Endothelial cell (in vitro differentiated cells): ENCODE results near the gene NTM. TPM values are rescaled to one million over a fixed set of nuclear protein-coding genes. Genes with fewer than 3 reads are reported as not detected.

ENCODE experiments used
- DNase-seq: peaks from one replicate; pipeline ENCODE4 v3.0.0; 2021; ENCODE audit warnings: low spot score
- H3K27ac Mint-ChIP-seq: one replicate; pipeline ENCODE4 v1.8.0; 2021; ENCODE audit warnings: mixed read lengths, inconsistent platforms; ENCODE audit not compliant: unreplicated experiment
- H3K27me3 Mint-ChIP-seq: one replicate; pipeline ENCODE4 v1.8.0; 2021; ENCODE audit warnings: mild to moderate bottlenecking, moderate library complexity, mixed read lengths, inconsistent platforms; ENCODE audit not compliant: unreplicated experiment
- H3K36me3 Mint-ChIP-seq: one replicate; pipeline ENCODE4 v1.8.0; 2021; ENCODE audit warnings: mild to moderate bottlenecking, low read depth, mixed read lengths, inconsistent platforms; ENCODE audit not compliant: unreplicated experiment
- H3K4me1 Mint-ChIP-seq: one replicate; pipeline ENCODE4 v1.8.0; 2021; ENCODE audit warnings: mild to moderate bottlenecking, mixed read lengths, inconsistent platforms; ENCODE audit not compliant: unreplicated experiment
- H3K4me3 Mint-ChIP-seq: one replicate; pipeline ENCODE4 v1.8.0; 2021; ENCODE audit warnings: mild to moderate bottlenecking, mixed read lengths, inconsistent platforms; ENCODE audit not compliant: unreplicated experiment
- H3K9me3 Mint-ChIP-seq: one replicate; pipeline ENCODE4 v1.8.0; 2021; ENCODE audit warnings: mixed read lengths, inconsistent platforms; ENCODE audit not compliant: unreplicated experiment
- CTCF ChIP-seq: fragments of 200-600 bp; sonication (generic); IDR thresholded peaks from one replicate; pipeline ENCODE4 v1.5.0; 2021; ENCODE audit warnings: antibody characterized with exemption; ENCODE audit not compliant: unreplicated experiment
- total RNA-seq: library from RNA; stranded (reverse); fragmentation: NEBNext Ultra II Directional; extraction: Animal tissue kit (Norgen Biotek cat#: 25700); gene quantifications from one replicate; pipeline ENCODE4 v1.2.1, GENCODE V29; 2021; ENCODE audit not compliant: unreplicated experiment

The NTM gene
- total RNA-seq, 1 donor from 2014 or later, result 3.6 TPM

- DNase-seq, result no peak
- no peak overlapping the region for H3K4me3 Mint-ChIP-seq
- H3K36me3 Mint-ChIP-seq, result no peaks in the 10 kb centered on the region
- peaks cover 1% of the 10 kb centered on the region for H3K27me3 Mint-ChIP-seq
- no peaks in the 10 kb centered on the region for H3K9me3 Mint-ChIP-seq
- TF ChIP-seq CTCF, result no peak
- H3K4me1 Mint-ChIP-seq, result no peaks in the 10 kb centered on the region
- no peak overlapping the region for H3K27ac Mint-ChIP-seq
Observed at GRCh38 chr11:132118661-132119060, 748.2 kb downstream of the NTM start.

- H3K27me3 Mint-ChIP-seq, result peaks cover 1% of the 10 kb centered on the region
Observed at GRCh38 chr11:132119573-132119972, 749.2 kb downstream of the NTM start.

GRCh38 chr11:132122735-132123134 lies 752.3 kb downstream of the NTM start:
- Mint-ChIP-seq H3K36me3 (no peaks in the 10 kb centered on the region), H3K27me3 (peaks cover 1% of the 10 kb centered on the region), H3K27ac (no peak overlapping the region), H3K4me3 (no peak overlapping the region), H3K4me1 (no peaks in the 10 kb centered on the region), H3K9me3 (no peaks in the 10 kb centered on the region)
- no peak for TF ChIP-seq CTCF
- DNase-seq, result no peak

More at GRCh38 chr11:132119573-132119972, 749.2 kb downstream of the NTM start:
- H3K4me1 Mint-ChIP-seq, result no peaks in the 10 kb centered on the region
- TF ChIP-seq CTCF, result no peak
- H3K4me3 Mint-ChIP-seq, result no peak overlapping the region
- H3K36me3 Mint-ChIP-seq, result no peaks in the 10 kb centered on the region
- no peak overlapping the region for H3K27ac Mint-ChIP-seq
- no peak for DNase-seq
- no peaks in the 10 kb centered on the region for H3K9me3 Mint-ChIP-seq

GRCh38 chr11:132123449-132123848 lies 753.0 kb downstream of the NTM start:
- Mint-ChIP-seq H3K27ac (no peak overlapping the region), H3K27me3 (peaks cover 1% of the 10 kb centered on the region), H3K9me3 (no peaks in the 10 kb centered on the region), H3K36me3 (no peaks in the 10 kb centered on the region), H3K4me3 (no peak overlapping the region), H3K4me1 (no peaks in the 10 kb centered on the region)
- no peak for DNase-seq
- TF ChIP-seq CTCF, result no peak

- peaks cover 1% of the 10 kb centered on the region for H3K27me3 Mint-ChIP-seq
- TF ChIP-seq CTCF, result peak; percentile 39
- H3K4me1 Mint-ChIP-seq, result no peaks in the 10 kb centered on the region
- no peak overlapping the region for H3K4me3 Mint-ChIP-seq
- H3K36me3 Mint-ChIP-seq, result no peaks in the 10 kb centered on the region
- no peak overlapping the region for H3K27ac Mint-ChIP-seq
- no peak for DNase-seq
- H3K9me3 Mint-ChIP-seq, result no peaks in the 10 kb centered on the region
Observed at GRCh38 chr11:132123854-132124835, 753.7 kb downstream of the NTM start.
